Measurements from ENCODE around the gene TMEM163. TPM values are rescaled to one million over a fixed set of nuclear protein-coding genes. Genes with fewer than 3 reads are reported as not detected.

Gene TMEM163
- total RNA-seq, 1 donor = not detected

GRCh38 chr2:134588556-134588955, 130.2 kb downstream of the TMEM163 start:
- H2AFZ ChIP-seq (ENCODE audit: low read length) = no peak overlapping the region
- H3K4me1 ChIP-seq (ENCODE audit: insufficient read depth, low read length) = no peaks in the 10 kb centered on the region
- H3K36me3 ChIP-seq (ENCODE audit: insufficient read depth, low read length) = no peaks in the 10 kb centered on the region
- H3K9me3 ChIP-seq (ENCODE audit: low read depth, low read length) = peaks cover 2% of the 10 kb centered on the region
- H3K4me3 ChIP-seq (ENCODE audit: insufficient read depth, low read length) = no peak overlapping the region
- no peaks in the 10 kb centered on the region for H4K20me1 ChIP-seq (ENCODE audit: insufficient read depth, low read length)
- H3K4me2 ChIP-seq (ENCODE audit: insufficient read depth, low read length) = no peak overlapping the region
- no peaks in the 10 kb centered on the region for H3K79me2 ChIP-seq (ENCODE audit: insufficient read depth, low read length)
- H3K27ac ChIP-seq (ENCODE audit: low read depth, low read length) = no peak overlapping the region
- DNase-seq (ENCODE audit: insufficient read length, low spot score, missing footprints) = no peak
- H3K27me3 ChIP-seq (ENCODE audit: insufficient read depth, low read length) = no peaks in the 10 kb centered on the region
- no peak for TF ChIP-seq CTCF (IDR thresholded peaks at IDR 0.05; ENCODE audit: extremely low read depth, low read depth, low read length)

GRCh38 chr2:134586326-134586965, 132.4 kb downstream of the TMEM163 start:
- no peaks in the 10 kb centered on the region for H3K79me2 ChIP-seq (ENCODE audit: insufficient read depth, low read length)
- H3K4me1 ChIP-seq (ENCODE audit: insufficient read depth, low read length) = no peaks in the 10 kb centered on the region
- no peaks in the 10 kb centered on the region for H3K36me3 ChIP-seq (ENCODE audit: insufficient read depth, low read length)
- H3K4me2 ChIP-seq (ENCODE audit: insufficient read depth, low read length) = no peak overlapping the region
- no peak for TF ChIP-seq CTCF (IDR thresholded peaks at IDR 0.05; ENCODE audit: extremely low read depth, low read depth, low read length)
- no peaks in the 10 kb centered on the region for H4K20me1 ChIP-seq (ENCODE audit: insufficient read depth, low read length)
- DNase-seq (ENCODE audit: insufficient read length, low spot score, missing footprints) = no peak
- peaks cover 2% of the 10 kb centered on the region for H3K9me3 ChIP-seq (ENCODE audit: low read depth, low read length)
- H2AFZ ChIP-seq (ENCODE audit: low read length) = no peak overlapping the region
- H3K27me3 ChIP-seq (ENCODE audit: insufficient read depth, low read length) = no peaks in the 10 kb centered on the region
- no peak overlapping the region for H3K27ac ChIP-seq (ENCODE audit: low read depth, low read length)
- H3K4me3 ChIP-seq (ENCODE audit: insufficient read depth, low read length) = no peak overlapping the region

- Histone ChIP-seq H2AFZ (ENCODE audit: low read length) (no peak overlapping the region), H3K79me2 (ENCODE audit: insufficient read depth, low read length) (no peaks in the 10 kb centered on the region), H3K4me1 (ENCODE audit: insufficient read depth, low read length) (no peaks in the 10 kb centered on the region), H3K4me2 (ENCODE audit: insufficient read depth, low read length) (no peak overlapping the region), H3K27me3 (ENCODE audit: insufficient read depth, low read length) (no peaks in the 10 kb centered on the region), H3K4me3 (ENCODE audit: insufficient read depth, low read length) (no peak overlapping the region), H4K20me1 (ENCODE audit: insufficient read depth, low read length) (no peaks in the 10 kb centered on the region), H3K27ac (ENCODE audit: low read depth, low read length) (no peak overlapping the region), H3K9me3 (ENCODE audit: low read depth, low read length) (no peaks in the 10 kb centered on the region), H3K36me3 (ENCODE audit: insufficient read depth, low read length) (no peaks in the 10 kb centered on the region)
- no peak for TF ChIP-seq CTCF (IDR thresholded peaks at IDR 0.05; ENCODE audit: extremely low read depth, low read depth, low read length)
- no peak for DNase-seq (ENCODE audit: insufficient read length, low spot score, missing footprints)
These were observed 134.7 kb downstream of the TMEM163 start for GRCh38 chr2:134583997-134584520.

GRCh38 chr2:134583462-134583861, 135.3 kb downstream of the TMEM163 start:
- H3K9me3 ChIP-seq (ENCODE audit: low read depth, low read length) = no peaks in the 10 kb centered on the region
- H3K4me1 ChIP-seq (ENCODE audit: insufficient read depth, low read length) = no peaks in the 10 kb centered on the region
- no peaks in the 10 kb centered on the region for H3K79me2 ChIP-seq (ENCODE audit: insufficient read depth, low read length)
- no peaks in the 10 kb centered on the region for H3K27me3 ChIP-seq (ENCODE audit: insufficient read depth, low read length)
- no peak overlapping the region for H3K27ac ChIP-seq (ENCODE audit: low read depth, low read length)
- no peak overlapping the region for H3K4me2 ChIP-seq (ENCODE audit: insufficient read depth, low read length)
- no peak for TF ChIP-seq CTCF (IDR thresholded peaks at IDR 0.05; ENCODE audit: extremely low read depth, low read depth, low read length)
- H4K20me1 ChIP-seq (ENCODE audit: insufficient read depth, low read length) = no peaks in the 10 kb centered on the region
- no peak for DNase-seq (ENCODE audit: insufficient read length, low spot score, missing footprints)
- no peaks in the 10 kb centered on the region for H3K36me3 ChIP-seq (ENCODE audit: insufficient read depth, low read length)
- H3K4me3 ChIP-seq (ENCODE audit: insufficient read depth, low read length) = no peak overlapping the region
- no peak overlapping the region for H2AFZ ChIP-seq (ENCODE audit: low read length)

Measured in osteoblast (primary cell).